ENCODE measurements around the gene CUX1.

CUX1 gene

DNA sequence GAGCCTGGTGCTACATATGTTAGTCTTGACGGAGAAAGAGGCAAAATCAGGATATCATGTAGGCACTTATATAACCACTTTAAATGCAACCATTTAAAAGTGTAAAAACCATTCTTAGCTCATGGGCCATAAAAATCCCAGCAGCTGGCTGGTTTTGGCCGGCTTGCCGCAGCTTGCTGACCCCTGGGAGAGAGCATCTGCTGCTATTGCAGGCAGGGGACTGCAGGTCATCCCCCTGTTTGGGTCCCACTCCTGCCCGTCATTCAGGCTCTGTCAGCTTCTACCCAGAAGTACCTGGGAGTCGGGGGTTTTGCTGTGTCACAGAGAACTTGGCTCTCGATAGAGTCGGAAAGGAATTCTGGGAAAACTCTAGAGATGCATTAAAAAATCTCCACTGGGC lies 187.4 kb downstream of the CUX1 start (continued):
- TF ChIP-seq, protein P1, sequence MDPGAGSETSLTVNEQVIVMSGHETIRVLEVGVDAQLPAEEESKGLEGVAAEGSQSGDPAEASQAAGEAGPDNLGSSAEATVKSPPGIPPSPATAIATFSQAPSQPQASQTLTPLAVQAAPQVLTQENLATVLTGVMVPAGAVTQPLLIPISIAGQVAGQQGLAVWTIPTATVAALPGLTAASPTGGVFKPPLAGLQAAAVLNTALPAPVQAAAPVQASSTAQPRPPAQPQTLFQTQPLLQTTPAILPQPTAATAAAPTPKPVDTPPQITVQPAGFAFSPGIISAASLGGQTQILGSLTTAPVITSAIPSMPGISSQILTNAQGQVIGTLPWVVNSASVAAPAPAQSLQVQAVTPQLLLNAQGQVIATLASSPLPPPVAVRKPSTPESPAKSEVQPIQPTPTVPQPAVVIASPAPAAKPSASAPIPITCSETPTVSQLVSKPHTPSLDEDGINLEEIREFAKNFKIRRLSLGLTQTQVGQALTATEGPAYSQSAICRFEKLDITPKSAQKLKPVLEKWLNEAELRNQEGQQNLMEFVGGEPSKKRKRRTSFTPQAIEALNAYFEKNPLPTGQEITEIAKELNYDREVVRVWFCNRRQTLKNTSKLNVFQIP (CRISPR knock-in tag; IDR thresholded peaks at IDR 0.05; ENCODE audit: borderline replicate concordance, low read depth) = no peak
- no peak for TF ChIP-seq ISL1 (CRISPR knock-in tag; IDR thresholded peaks at IDR 0.05)

DNA sequence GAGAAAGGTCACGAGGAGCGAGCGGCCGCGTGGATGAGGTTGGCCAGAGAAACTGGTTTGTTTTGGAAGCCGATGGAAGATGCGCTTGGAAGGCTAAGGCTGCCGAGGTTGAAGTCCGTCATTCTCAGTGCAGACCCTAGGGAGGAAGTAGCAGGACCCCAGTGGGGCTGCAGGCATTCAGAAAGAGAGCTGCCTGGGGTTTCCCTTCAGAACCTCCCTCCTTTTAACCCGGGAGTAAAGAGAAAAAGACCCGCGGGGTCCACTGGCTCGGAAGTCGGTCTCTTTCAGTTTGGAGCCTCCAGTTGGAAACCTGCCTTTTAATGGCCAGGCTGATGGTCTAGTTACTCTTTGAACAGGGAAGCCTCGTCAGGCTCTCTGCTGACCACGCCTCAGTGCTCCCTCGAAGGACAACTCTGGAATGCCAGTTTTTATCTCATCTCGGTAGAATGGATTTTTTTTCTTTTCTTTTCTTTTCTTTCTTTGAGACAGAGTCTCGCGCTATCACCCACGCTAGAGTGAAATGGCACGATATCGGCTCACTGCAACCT lies 188.6 kb downstream of the CUX1 start:
- TF ChIP-seq ZNF565 (CRISPR knock-in tag; conservative IDR thresholded peaks at IDR 0.05; ENCODE audit: low read depth) (no peak), ZC3H10 (CRISPR knock-in tag; IDR thresholded peaks at IDR 0.05) (no peak), TOX (CRISPR knock-in tag; IDR thresholded peaks at IDR 0.05; ENCODE audit: borderline replicate concordance) (no peak), ZFP30 (CRISPR knock-in tag; IDR thresholded peaks at IDR 0.05) (no peak), BACH2 (CRISPR knock-in tag; IDR thresholded peaks at IDR 0.05; ENCODE audit: borderline replicate concordance) (no peak), RARB (CRISPR knock-in tag; IDR thresholded peaks at IDR 0.05) (no peak), SNAI2 (CRISPR knock-in tag; IDR thresholded peaks at IDR 0.05) (no peak), CSDC2 (CRISPR knock-in tag; IDR thresholded peaks at IDR 0.05) (no peak), ZNF70 (CRISPR knock-in tag; IDR thresholded peaks at IDR 0.05) (no peak), OSR1 (CRISPR knock-in tag; IDR thresholded peaks at IDR 0.05) (no peak), ZFP3 (CRISPR knock-in tag; IDR thresholded peaks at IDR 0.05) (no peak), ESRRG (CRISPR knock-in tag; IDR thresholded peaks at IDR 0.05) (no peak), ISL1 (CRISPR knock-in tag; IDR thresholded peaks at IDR 0.05) (no peak), ARNTL (CRISPR knock-in tag; IDR thresholded peaks at IDR 0.05; ENCODE audit: borderline replicate concordance, low read depth) (no peak), GLIS3 (CRISPR knock-in tag; IDR thresholded peaks at IDR 0.05) (no peak)
- TF ChIP-seq, protein P2, sequence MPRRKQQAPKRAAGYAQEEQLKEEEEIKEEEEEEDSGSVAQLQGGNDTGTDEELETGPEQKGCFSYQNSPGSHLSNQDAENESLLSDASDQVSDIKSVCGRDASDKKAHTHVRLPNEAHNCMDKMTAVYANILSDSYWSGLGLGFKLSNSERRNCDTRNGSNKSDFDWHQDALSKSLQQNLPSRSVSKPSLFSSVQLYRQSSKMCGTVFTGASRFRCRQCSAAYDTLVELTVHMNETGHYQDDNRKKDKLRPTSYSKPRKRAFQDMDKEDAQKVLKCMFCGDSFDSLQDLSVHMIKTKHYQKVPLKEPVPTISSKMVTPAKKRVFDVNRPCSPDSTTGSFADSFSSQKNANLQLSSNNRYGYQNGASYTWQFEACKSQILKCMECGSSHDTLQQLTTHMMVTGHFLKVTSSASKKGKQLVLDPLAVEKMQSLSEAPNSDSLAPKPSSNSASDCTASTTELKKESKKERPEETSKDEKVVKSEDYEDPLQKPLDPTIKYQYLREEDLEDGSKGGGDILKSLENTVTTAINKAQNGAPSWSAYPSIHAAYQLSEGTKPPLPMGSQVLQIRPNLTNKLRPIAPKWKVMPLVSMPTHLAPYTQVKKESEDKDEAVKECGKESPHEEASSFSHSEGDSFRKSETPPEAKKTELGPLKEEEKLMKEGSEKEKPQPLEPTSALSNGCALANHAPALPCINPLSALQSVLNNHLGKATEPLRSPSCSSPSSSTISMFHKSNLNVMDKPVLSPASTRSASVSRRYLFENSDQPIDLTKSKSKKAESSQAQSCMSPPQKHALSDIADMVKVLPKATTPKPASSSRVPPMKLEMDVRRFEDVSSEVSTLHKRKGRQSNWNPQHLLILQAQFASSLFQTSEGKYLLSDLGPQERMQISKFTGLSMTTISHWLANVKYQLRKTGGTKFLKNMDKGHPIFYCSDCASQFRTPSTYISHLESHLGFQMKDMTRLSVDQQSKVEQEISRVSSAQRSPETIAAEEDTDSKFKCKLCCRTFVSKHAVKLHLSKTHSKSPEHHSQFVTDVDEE (CRISPR knock-in tag; IDR thresholded peaks at IDR 0.05) = no peak
- TF ChIP-seq, protein P3, sequence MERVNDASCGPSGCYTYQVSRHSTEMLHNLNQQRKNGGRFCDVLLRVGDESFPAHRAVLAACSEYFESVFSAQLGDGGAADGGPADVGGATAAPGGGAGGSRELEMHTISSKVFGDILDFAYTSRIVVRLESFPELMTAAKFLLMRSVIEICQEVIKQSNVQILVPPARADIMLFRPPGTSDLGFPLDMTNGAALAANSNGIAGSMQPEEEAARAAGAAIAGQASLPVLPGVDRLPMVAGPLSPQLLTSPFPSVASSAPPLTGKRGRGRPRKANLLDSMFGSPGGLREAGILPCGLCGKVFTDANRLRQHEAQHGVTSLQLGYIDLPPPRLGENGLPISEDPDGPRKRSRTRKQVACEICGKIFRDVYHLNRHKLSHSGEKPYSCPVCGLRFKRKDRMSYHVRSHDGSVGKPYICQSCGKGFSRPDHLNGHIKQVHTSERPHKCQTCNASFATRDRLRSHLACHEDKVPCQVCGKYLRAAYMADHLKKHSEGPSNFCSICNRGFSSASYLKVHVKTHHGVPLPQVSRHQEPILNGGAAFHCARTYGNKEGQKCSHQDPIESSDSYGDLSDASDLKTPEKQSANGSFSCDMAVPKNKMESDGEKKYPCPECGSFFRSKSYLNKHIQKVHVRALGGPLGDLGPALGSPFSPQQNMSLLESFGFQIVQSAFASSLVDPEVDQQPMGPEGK (CRISPR knock-in tag; IDR thresholded peaks at IDR 0.05; ENCODE audit: borderline replicate concordance) = no peak
- TF ChIP-seq, protein P4, sequence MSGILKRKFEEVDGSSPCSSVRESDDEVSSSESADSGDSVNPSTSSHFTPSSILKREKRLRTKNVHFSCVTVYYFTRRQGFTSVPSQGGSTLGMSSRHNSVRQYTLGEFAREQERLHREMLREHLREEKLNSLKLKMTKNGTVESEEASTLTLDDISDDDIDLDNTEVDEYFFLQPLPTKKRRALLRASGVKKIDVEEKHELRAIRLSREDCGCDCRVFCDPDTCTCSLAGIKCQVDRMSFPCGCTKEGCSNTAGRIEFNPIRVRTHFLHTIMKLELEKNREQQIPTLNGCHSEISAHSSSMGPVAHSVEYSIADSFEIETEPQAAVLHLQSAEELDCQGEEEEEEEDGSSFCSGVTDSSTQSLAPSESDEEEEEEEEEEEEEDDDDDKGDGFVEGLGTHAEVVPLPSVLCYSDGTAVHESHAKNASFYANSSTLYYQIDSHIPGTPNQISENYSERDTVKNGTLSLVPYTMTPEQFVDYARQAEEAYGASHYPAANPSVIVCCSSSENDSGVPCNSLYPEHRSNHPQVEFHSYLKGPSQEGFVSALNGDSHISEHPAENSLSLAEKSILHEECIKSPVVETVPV (CRISPR knock-in tag; IDR thresholded peaks at IDR 0.05) = no peak
- TF ChIP-seq, protein P1 (CRISPR knock-in tag; IDR thresholded peaks at IDR 0.05; ENCODE audit: borderline replicate concordance, low read depth) = no peak
- ATAC-seq = no peak

DNA sequence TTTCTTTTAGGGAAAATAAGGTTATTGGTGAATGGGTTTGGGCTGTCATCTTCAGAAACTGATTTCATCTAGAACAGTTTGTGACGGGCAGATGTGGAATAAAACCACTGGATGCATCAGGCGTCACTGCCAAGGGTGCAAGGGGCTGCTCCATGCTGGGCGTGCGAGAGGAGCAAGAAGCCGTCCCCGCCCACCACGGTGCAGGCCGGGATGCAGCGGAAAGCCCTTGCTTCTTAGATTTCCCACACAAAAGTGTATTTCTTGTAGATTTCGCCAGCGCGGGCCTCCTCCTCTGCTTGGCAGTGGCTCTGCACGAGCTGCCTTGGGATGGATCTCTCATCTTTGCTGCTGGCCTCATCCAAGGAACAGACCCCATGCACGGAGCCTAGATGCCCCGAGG lies 189.3 kb downstream of the CUX1 start:
- ATAC-seq = no peak
- TF ChIP-seq ZFP30 (CRISPR knock-in tag; IDR thresholded peaks at IDR 0.05) (no peak), RARB (CRISPR knock-in tag; IDR thresholded peaks at IDR 0.05) (no peak), ZNF70 (CRISPR knock-in tag; IDR thresholded peaks at IDR 0.05) (no peak), ZNF8 (CRISPR knock-in tag; IDR thresholded peaks at IDR 0.05) (no peak), GLIS3 (CRISPR knock-in tag; IDR thresholded peaks at IDR 0.05) (no peak), TCF4 (CRISPR knock-in tag; IDR thresholded peaks at IDR 0.05; ENCODE audit: borderline replicate concordance) (no peak), ZC3H10 (CRISPR knock-in tag; IDR thresholded peaks at IDR 0.05) (no peak), OSR1 (CRISPR knock-in tag; IDR thresholded peaks at IDR 0.05) (no peak), CSDC2 (CRISPR knock-in tag; IDR thresholded peaks at IDR 0.05) (no peak), ISL1 (CRISPR knock-in tag; IDR thresholded peaks at IDR 0.05) (no peak), ARNTL (CRISPR knock-in tag; IDR thresholded peaks at IDR 0.05; ENCODE audit: borderline replicate concordance, low read depth) (no peak), ESRRG (CRISPR knock-in tag; IDR thresholded peaks at IDR 0.05) (no peak), ZNF565 (CRISPR knock-in tag; conservative IDR thresholded peaks at IDR 0.05; ENCODE audit: low read depth) (no peak), SNAI2 (CRISPR knock-in tag; IDR thresholded peaks at IDR 0.05) (no peak), TOX (CRISPR knock-in tag; IDR thresholded peaks at IDR 0.05; ENCODE audit: borderline replicate concordance) (no peak)
- TF ChIP-seq, protein P5, sequence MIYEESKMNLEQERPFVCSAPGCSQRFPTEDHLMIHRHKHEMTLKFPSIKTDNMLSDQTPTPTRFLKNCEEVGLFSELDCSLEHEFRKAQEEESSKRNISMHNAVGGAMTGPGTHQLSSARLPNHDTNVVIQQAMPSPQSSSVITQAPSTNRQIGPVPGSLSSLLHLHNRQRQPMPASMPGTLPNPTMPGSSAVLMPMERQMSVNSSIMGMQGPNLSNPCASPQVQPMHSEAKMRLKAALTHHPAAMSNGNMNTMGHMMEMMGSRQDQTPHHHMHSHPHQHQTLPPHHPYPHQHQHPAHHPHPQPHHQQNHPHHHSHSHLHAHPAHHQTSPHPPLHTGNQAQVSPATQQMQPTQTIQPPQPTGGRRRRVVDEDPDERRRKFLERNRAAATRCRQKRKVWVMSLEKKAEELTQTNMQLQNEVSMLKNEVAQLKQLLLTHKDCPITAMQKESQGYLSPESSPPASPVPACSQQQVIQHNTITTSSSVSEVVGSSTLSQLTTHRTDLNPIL (CRISPR knock-in tag; IDR thresholded peaks at IDR 0.05; ENCODE audit: low read depth) = no peak
- TF ChIP-seq, protein P3 (CRISPR knock-in tag; IDR thresholded peaks at IDR 0.05; ENCODE audit: borderline replicate concordance) = no peak

All from SK-N-SH treated with all-trans-retinoic acid at 6 μM for 48 hours (cell line).